NCI-H1436 treated with DMSO at 0.1 percent for 48 hours (cell line): ENCODE data around the gene KSR2.

Experiments
- DNase-seq: peaks from one replicate; lab custom pipeline; 2025; lab: John Stamatoyannopoulos, UW

KSR2 gene

GRCh38 chr12:117577122-117577657 is 391.6 kb downstream of the KSR2 start:
- DNase-seq: no peak

- no peak for DNase-seq
Observed at GRCh38 chr12:117576053-117576452, 392.7 kb downstream of the KSR2 start.

GRCh38 chr12:117574655-117575054 is 394.1 kb downstream of the KSR2 start:
- DNase-seq: no peak

- DNase-seq: no peak
Observed at GRCh38 chr12:117572755-117573154, 396.0 kb downstream of the KSR2 start.

- DNase-seq: no peak
Observed at GRCh38 chr12:117571321-117571720, 397.5 kb downstream of the KSR2 start.

GRCh38 chr12:117570608-117571007 is 398.2 kb downstream of the KSR2 start:
- DNase-seq: no peak

GRCh38 chr12:117567644-117568216 is 401.1 kb downstream of the KSR2 start:
- DNase-seq: no peak

GRCh38 chr12:117564881-117565280 is 403.9 kb downstream of the KSR2 start:
- DNase-seq: no peak

GRCh38 chr12:117563706-117564105 is 405.1 kb downstream of the KSR2 start:
- DNase-seq: no peak

- no peak for DNase-seq
Observed at GRCh38 chr12:117563007-117563406, 405.8 kb downstream of the KSR2 start.

GRCh38 chr12:117561990-117562389 is 406.8 kb downstream of the KSR2 start:
- no peak for DNase-seq

GRCh38 chr12:117559978-117560377 is 408.8 kb downstream of the KSR2 start:
- no peak for DNase-seq

- DNase-seq: no peak
Observed at GRCh38 chr12:117555889-117556288, 412.9 kb downstream of the KSR2 start.

- DNase-seq: no peak
Observed at GRCh38 chr12:117552971-117553370, 415.8 kb downstream of the KSR2 start.

- no peak for DNase-seq
Observed at GRCh38 chr12:117551665-117552064, 417.1 kb downstream of the KSR2 start.

GRCh38 chr12:117547209-117547608 is 421.6 kb downstream of the KSR2 start:
- no peak for DNase-seq

GRCh38 chr12:117545216-117545615 is 423.6 kb downstream of the KSR2 start:
- DNase-seq: no peak

- no peak for DNase-seq
Observed at GRCh38 chr12:117540011-117540410, 428.8 kb downstream of the KSR2 start.

- DNase-seq: no peak
Observed at GRCh38 chr12:117538926-117539325, 429.9 kb downstream of the KSR2 start.

- no peak for DNase-seq
Observed at GRCh38 chr12:117538032-117538690, 430.6 kb downstream of the KSR2 start.

- DNase-seq: no peak
Observed at GRCh38 chr12:117533687-117534086, 435.1 kb downstream of the KSR2 start.

- no peak for DNase-seq
Observed at GRCh38 chr12:117530796-117531195, 438.0 kb downstream of the KSR2 start.

GRCh38 chr12:117528538-117528937 is 440.3 kb downstream of the KSR2 start:
- DNase-seq: no peak

- no peak for DNase-seq
Observed at GRCh38 chr12:117527479-117527855, 441.3 kb downstream of the KSR2 start.
